GM18507 (cell line): Measurements from ENCODE around the gene PDIA5.

Source experiments
- DNase-seq: peaks from one replicate; pipeline ENCODE4 v3.0.0; 2011; ENCODE audit warnings: low read depth; ENCODE audit not compliant: insufficient read length; ENCODE audit errors: extremely low spot score
- FAIRE-seq: peaks from 2 replicates; lab custom pipeline; 2011; peaks lifted over from hg19 to GRCh38; lab: Jason Lieb, UNC

Gene PDIA5

GRCh38 chr3:123067689-123068600, 1.1 kb downstream of the PDIA5 start:
- FAIRE-seq (no peak), DNase-seq (no peak)

- FAIRE-seq (no peak), DNase-seq (no peak)
Measured at GRCh38 chr3:123068601-123069381, 2.0 kb downstream of the PDIA5 start.

DNA sequence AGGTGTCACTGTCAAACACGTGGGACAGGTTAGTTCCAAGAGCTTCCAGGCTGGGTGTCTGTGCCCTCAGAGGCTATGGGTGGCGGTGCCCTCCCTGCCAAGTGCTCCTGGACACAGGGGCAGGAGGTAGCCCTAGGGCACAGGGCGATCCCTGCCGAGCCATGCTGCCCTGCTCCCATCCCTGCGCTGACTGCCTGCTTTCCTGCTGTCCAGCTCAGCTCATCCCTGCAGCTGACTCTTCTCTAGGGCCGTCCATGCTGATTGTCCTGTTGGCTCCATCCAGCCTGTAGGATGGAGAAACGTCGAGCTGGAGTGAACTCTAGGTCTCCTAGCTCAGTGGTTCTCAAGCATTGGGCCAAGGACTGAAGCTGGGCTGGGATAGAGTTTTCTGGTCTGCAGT, 3.7 kb downstream of the PDIA5 start:
- DNase-seq = no peak
- FAIRE-seq = no peak

- no peak for DNase-seq
- FAIRE-seq = no peak
Measured at GRCh38 chr3:123071146-123071545, 4.3 kb downstream of the PDIA5 start.

DNA sequence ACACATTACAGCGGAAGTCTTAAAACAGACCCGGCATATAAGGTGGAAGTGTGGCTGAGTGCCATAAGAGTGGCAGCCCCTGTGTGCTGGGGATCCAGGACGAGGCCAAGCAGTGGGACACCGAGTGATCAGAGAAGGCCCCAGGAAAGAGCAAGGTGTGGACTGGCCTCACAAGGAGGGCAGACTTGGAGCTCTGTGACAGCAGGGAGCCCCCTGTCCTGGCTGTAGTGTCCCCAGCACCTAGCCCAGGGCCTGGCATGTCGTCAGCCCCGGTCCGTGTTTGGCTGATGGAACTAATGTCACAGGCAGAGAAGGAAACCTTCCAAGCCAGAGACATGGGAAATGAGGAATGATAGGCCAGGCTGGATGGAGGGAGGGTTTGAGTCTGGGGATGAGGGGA, 4.8 kb downstream of the PDIA5 start:
- FAIRE-seq = no peak
- no peak for DNase-seq

DNA sequence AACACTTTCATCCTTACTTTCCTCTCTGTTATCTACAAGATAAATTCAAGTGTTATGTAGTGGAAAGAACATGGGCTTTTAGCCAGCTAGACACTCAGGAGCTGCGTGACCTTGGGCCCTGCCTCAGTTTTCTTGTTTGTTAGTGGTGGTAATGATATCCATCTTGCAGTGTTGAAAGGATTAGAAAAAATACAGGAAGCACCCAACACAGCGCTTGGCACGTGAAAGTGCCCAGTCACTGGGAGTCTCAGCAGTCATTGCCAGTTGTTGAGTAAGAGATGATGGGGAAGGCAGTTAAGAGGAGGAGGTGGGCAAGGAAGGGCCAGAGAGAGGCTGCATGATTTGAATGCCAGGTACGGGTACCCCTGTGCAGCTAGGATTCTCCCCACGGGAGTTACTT, 5.3 kb downstream of the PDIA5 start:
- FAIRE-seq (no peak), DNase-seq (no peak)

GRCh38 chr3:123072564-123072963, 5.7 kb downstream of the PDIA5 start:
- DNase-seq (no peak), FAIRE-seq (no peak)

DNA sequence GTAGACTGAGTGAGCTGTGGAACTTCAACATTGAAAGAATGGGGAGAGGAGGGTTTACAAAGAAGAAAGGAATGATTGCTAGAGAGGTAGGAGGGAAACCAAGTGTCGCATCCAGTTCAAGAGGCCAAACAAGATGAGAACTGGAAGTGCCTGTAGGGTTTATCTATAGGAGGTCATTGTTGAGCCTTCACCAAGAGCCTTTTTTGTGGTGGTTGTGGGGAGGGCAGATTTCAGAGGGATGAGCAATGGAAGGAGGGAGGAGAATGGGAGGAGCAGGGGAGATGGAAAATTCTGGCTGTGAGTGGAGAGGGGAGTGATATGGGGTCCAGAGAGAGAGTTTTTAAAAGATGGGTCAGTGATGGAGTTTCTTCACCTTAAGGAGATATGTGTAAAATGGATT, 8.5 kb downstream of the PDIA5 start:
- DNase-seq (no peak), FAIRE-seq (no peak)

DNA sequence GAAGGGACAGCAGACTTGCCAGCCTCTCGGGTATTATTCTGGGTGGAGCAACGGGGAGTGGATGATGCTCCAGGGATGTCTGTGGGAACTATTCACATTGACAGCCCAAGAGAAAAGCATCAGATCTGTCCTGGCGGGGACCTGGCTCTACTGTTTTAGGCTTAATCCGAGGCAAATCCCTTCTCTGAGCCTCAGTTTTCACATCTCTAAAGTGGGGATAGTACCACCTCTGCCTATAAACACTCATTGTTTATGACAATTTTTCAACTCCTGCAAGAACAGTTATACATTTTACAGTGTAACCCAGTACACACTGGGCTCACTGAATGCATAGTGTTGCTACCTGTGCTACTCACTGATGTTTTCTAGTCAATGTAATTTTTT, 9.3 kb downstream of the PDIA5 start:
- DNase-seq (no peak), FAIRE-seq (no peak)

GRCh38 chr3:123076496-123077418, 9.9 kb downstream of the PDIA5 start:
- FAIRE-seq (no peak), DNase-seq (no peak)

DNA sequence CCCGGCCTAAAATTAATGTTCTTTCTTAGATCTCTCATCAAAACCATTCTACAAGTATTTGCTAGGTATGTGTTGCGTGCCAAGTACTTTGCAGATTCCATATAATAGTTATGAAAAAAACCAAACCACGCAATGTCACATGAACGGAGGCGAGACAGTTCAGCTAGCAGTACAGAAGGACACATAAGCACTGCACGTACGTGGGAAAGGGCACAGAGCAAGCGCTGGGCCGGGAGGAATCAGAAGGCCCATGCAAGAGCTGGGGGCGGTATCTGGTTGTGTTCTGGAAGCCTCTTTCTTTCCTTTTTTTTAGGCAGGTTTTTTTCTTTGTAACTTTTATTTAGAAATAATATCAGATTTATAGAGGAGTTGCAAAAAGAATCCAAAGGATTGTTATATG, 11.3 kb downstream of the PDIA5 start:
- FAIRE-seq (no peak), DNase-seq (no peak)

DNA sequence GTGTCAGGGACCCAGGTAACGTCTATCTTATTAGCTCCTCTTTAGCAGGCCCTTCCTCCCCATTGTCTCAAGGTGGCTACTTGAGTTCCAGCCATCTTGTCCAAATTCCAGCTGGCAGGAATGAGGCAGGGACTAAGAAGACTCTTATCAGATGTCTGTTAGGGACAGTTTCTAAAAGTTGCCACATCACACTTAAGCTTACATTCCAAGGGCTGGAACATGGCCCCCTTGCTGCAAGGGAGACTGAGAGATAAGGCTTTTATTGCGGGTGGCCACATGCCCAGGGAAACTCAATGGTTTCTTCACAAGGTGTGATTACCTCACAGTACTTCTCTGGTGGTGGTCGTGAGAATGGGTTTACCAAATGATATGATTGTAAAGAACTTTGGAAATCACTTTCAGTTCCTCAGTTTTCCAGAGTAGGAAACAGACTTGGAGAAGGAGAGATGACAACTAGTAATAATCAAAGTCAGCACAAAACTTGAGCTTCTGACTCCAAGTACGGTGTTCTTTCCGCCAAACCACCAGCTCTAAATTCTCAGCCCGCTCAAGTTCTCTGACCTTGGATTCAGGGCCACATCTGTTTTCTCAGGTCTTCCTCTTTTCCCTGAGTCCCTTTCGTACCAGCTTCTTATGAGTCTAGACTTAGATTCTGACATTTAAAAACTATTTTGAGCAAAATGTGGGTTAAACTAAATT, 14.2 kb downstream of the PDIA5 start:
- DNase-seq (no peak), FAIRE-seq (no peak)

GRCh38 chr3:123081718-123082369, 15.0 kb downstream of the PDIA5 start:
- DNase-seq (no peak), FAIRE-seq (no peak)

GRCh38 chr3:123082370-123083065, 15.7 kb downstream of the PDIA5 start:
- peak; percentile 49 for FAIRE-seq
- DNase-seq = no peak

- no peak for DNase-seq
Measured at GRCh38 chr3:123083383-123084124, 16.7 kb downstream of the PDIA5 start.

DNA sequence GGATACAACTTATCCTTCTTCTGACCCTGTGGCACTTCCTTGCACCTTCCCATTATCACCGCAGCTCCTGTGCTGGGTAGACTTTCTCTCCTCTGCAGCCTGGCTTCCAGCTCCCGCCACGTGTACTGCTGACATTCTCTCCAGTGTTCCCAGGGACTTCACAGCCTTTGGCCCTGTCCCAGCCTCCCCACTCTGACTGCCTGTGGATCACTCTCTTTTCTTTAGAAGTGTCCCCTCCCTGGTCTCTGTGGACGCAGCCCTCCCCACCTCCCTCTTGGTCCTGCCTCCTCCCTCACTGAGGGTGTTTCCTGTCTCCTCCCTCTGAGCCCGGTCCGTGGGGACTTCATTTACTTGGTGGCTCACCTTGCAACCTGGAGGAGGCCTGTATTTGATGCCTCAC, 17.4 kb downstream of the PDIA5 start:
- no peak for FAIRE-seq
- DNase-seq = no peak

More at GRCh38 chr3:123083383-123084124, 16.7 kb downstream of the PDIA5 start:
- no peak for FAIRE-seq

- FAIRE-seq (no peak), DNase-seq (no peak)
Measured at GRCh38 chr3:123084738-123085237, 18.0 kb downstream of the PDIA5 start.
